GM12872 (cell line): Measurements from ENCODE around the gene RHBDL1.

Experiments
- TF ChIP-seq, protein P1 (sequence below): IDR thresholded peaks from 3 replicates; pipeline ENCODE4 v1.5.1; 2011; ENCODE audit warnings: low read depth, mild to moderate bottlenecking, low read length, moderate library complexity; ENCODE audit not compliant: insufficient read depth

RHBDL1 gene

DNA sequence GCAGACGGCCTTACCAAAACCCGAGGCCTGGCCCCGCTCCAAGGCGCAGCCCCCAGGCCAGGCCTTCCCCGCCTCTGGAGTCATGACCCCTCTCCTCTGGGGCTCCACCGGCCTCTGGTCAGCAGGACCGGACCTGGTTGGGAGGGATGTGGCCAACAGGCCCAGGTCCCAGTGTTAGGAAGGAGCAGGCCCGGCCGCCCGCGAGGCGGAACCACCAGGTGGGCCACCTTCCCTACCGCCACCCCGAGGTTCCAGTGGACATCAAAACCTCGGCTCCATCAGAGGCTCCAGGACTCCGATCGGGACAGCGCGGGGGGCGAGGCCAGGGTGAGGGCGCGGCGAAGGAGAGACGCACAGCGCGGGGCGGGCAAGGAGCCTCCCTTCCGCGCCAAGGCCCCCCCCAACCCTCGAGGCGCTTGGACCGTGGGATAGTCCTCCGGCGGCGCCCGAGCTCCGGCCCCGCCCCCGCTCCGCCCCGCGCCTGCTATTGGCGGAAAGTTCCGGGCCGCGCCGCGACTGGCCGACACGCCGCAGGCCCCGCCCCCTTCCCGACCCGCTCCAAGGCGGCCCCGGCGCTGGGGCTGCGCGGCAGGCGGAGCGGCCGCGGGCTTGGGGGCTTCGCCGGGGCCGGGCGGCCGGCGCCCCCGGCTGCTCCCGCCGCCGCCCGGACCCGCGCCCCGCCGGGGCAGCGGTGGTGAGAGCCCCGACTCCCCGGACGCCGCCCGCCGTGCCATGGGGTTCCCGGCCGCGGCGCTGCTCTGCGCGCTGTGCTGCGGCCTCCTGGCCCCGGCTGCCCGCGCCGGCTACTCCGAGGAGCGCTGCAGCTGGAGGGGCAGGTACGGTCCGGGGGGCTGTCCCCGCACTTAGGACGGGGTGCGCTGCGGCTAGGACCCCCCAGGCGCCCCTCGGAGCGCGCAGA is 39.3 kb downstream of the RHBDL1 start, which contains the start of gene METRN:
METRN (plus strand) TSS at position 561 of the 919 bp plus-strand sequence; CDS start at position 733, 172 bp downstream.
- TF ChIP-seq, protein P1, sequence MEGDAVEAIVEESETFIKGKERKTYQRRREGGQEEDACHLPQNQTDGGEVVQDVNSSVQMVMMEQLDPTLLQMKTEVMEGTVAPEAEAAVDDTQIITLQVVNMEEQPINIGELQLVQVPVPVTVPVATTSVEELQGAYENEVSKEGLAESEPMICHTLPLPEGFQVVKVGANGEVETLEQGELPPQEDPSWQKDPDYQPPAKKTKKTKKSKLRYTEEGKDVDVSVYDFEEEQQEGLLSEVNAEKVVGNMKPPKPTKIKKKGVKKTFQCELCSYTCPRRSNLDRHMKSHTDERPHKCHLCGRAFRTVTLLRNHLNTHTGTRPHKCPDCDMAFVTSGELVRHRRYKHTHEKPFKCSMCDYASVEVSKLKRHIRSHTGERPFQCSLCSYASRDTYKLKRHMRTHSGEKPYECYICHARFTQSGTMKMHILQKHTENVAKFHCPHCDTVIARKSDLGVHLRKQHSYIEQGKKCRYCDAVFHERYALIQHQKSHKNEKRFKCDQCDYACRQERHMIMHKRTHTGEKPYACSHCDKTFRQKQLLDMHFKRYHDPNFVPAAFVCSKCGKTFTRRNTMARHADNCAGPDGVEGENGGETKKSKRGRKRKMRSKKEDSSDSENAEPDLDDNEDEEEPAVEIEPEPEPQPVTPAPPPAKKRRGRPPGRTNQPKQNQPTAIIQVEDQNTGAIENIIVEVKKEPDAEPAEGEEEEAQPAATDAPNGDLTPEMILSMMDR: no peak

DNA sequence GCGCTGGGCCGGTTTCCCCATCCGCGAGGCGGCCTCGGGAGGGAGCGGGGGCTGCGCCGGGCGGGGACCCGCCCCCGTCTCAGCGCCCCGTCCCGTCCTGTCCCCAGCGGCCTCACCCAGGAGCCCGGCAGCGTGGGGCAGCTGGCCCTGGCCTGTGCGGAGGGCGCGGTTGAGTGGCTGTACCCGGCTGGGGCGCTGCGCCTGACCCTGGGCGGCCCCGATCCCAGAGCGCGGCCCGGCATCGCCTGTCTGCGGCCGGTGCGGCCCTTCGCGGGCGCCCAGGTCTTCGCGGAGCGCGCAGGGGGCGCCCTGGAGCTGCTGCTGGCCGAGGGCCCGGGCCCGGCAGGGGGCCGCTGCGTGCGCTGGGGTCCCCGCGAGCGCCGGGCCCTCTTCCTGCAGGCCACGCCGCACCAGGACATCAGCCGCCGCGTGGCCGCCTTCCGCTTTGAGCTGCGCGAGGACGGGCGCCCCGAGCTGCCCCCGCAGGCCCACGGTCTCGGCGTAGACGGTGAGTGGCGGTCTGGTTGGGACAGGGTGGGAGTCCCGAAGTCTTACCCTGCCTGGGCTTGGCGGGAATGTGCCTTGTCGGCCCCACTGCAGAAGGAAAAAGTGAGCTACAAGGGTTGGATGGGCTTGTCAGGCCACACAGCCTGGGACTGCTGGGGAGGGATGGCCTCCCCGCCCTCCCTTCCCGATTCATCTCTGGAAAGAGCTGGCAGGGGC is 40.2 kb downstream of the RHBDL1 start:
- TF ChIP-seq, protein P1: peak; percentile 17; the same call in 1 of the 3 replicates

DNA sequence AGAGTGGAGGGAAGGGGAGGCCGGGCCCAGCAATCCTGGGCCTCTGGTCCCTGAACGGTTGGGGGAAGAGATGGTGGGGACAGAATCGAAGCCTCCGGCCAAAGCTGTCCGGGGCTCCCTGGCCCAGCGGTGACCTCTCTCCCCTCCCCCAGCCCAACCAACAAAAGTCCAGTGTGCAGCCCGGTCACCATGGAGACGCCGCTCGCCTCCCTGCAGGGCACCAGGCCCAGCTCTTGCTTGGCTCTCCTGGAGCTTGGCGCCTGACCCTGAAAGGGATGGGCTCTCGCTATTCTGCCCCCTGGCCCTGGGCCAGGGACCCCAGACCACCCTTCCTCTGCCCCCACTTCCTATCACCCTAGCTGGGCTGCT is 40.7 kb downstream of the RHBDL1 start:
- TF ChIP-seq, protein P1: no peak

DNA sequence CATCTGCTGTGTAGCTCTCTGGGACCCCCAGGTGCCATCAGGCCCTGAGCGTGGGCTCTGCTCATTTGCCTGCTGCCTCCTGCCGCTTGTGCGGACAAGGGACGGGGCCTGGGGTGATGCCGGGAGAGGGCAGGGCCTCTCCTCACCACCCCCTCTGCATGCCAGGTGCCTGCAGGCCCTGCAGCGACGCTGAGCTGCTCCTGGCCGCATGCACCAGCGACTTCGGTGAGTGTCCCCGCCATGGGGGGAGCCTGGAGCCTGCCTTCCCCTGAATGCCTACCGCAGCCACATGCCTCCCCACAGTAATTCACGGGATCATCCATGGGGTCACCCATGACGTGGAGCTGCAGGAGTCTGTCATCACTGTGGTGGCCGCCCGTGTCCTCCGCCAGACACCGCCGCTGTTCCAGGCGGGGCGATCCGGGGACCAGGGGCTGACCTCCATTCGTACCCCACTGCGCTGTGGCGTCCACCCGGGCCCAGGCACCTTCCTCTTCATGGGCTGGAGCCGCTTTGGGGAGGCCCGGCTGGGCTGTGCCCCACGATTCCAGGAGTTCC is 41.4 kb downstream of the RHBDL1 start:
- TF ChIP-seq, protein P1: no peak

DNA sequence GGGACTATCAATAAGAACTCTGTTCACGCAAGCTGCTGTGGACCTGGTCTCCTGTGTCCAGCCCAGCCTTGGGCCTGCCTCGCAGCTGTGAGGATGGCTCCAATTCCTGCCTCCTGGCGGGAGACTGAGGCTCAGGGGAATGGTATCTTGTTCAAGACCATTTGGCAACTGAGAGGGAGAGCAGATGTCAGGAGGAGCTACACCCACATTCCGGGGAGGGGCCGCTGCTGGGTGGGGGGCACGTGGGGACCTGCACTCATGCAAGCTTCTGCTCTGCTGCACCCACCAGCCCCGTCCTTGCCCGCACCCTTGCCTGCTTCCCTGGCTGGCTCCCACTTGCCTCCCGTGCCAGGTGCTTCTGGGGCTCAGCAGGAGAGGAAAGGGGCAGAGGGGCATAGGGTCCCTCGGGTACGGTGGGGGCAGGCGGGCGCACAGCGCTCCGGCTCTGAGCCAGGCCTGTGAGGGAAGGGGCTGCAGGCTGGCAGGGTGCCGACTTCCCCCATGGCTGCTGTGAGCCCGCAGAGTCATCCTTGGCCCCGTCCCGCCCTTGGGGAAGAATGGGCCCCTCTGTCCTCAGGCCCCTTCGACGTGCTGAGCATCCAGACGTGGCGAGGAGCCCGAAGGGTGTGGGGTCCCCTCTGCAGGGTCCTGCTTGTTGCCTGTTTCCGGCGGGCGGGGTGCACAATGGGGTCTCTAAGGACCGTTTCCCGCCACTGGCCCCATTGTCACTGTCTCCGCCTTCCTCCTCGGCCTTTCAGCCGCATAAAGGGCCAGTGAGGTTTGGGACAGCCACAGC is 42.2 kb downstream of the RHBDL1 start:
- TF ChIP-seq, protein P1: no peak

DNA sequence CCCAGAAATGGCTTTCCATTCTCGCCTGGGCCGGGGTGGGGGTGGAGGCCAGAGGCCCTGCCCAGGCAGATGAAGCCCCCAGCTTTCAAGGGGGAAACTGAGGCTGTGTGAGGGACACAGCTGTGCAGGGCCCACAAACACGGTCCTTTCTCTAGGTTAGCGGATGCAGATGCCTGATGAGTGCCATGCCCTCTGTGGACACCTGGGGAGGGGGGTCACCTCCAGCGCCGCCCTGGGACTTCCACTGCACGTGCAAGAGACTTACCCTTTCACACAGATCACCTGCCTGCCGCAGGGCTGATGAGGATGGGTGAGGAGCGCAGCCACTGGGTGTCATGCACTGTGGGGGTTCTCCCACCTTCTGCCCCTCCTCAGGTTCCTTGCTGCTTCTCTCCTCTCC is 42.9 kb downstream of the RHBDL1 start:
- TF ChIP-seq, protein P1: no peak
